Peyer's patch (tissue), 4 donors: Measurements from ENCODE around the gene CHST3.

Experiments used
- CTCF ChIP-seq, 6 experiments: fragments of 450-650 bp in 4 of 6; fragments of 200-600 bp in 2 of 6; sonication (generic) in 1 of 6; IDR thresholded peaks; one replicate each; pipeline ENCODE4 v1.5.1; 2017 to 2019; ENCODE audit warnings: antibody characterized with exemption in 6 of 6, mild to moderate bottlenecking in 3 of 6, moderate library complexity in 1 of 6
- POLR2A ChIP-seq, 2 donors: fragments of 450-650 bp; IDR thresholded peaks; one replicate each; pipeline ENCODE4 v1.5.1; 2017; ENCODE audit warnings: antibody characterized with exemption in 2 of 2, mild to moderate bottlenecking in 2 of 2, moderate library complexity in 2 of 2

- TF ChIP-seq POLR2A (IDR thresholded peaks at IDR 0.05) = no peak
- no peak for TF ChIP-seq CTCF (IDR thresholded peaks at IDR 0.05)
Measured at GRCh38 chr10:72006026-72006425, 41.8 kb downstream of the CHST3 start.
